ENCODE measurements around the gene TFB2M.
"Not testable (repeated sequence)": the region's sequence is repeated elsewhere in the genome, so short reads cannot be mapped to it uniquely, and the experiment has no call there.

The TFB2M gene, protein sequence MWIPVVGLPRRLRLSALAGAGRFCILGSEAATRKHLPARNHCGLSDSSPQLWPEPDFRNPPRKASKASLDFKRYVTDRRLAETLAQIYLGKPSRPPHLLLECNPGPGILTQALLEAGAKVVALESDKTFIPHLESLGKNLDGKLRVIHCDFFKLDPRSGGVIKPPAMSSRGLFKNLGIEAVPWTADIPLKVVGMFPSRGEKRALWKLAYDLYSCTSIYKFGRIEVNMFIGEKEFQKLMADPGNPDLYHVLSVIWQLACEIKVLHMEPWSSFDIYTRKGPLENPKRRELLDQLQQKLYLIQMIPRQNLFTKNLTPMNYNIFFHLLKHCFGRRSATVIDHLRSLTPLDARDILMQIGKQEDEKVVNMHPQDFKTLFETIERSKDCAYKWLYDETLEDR

GRCh38 chr1:246566128-246566812, at the start of gene TFB2M, which contains the start of gene CNST:
TFB2M (minus strand) TSS chr1:246566261; CDS start chr1:246566138, 123 bp downstream.
CNST (plus strand) TSS chr1:246566456; CDS start chr1:246591563, 25,107 bp downstream.
- peaks cover 8% of the 10 kb centered on the region; the same call in 1 of the 2 replicates for H3K4me1 ChIP-seq (ENCODE audit: control insufficient read depth, insufficient read depth, low read length)

GRCh38 chr1:246613096-246613758, 47.2 kb upstream of the TFB2M start:
- Histone ChIP-seq H3K27ac (ENCODE audit: low read depth, low read length) (no peak overlapping the region), H3K9ac (ENCODE audit: low read length) (no peak overlapping the region), H3K36me3 (ENCODE audit: control insufficient read depth, insufficient read depth, low read length) (no peaks in the 10 kb centered on the region), H3K9me3 (ENCODE audit: control insufficient read depth, insufficient read depth, low read depth, low read length) (no peaks in the 10 kb centered on the region), H3K4me1 (ENCODE audit: control insufficient read depth, insufficient read depth, low read length) (peaks cover 12% of the 10 kb centered on the region), H3K4me3 (ENCODE audit: low read depth, low read length) (no peak overlapping the region), H3K27me3 (ENCODE audit: control insufficient read depth, insufficient read depth, low read length) (no peaks in the 10 kb centered on the region)

More at GRCh38 chr1:246566128-246566812, at the start of gene TFB2M, which contains the start of gene CNST:
- Histone ChIP-seq H3K36me3 (ENCODE audit: control insufficient read depth, insufficient read depth, low read length) (peaks cover 11% of the 10 kb centered on the region), H3K4me3 (ENCODE audit: low read depth, low read length) (peak within 1 kb of the TSS; percentile 93), H3K9me3 (ENCODE audit: control insufficient read depth, insufficient read depth, low read depth, low read length) (no peaks in the 10 kb centered on the region), H3K27me3 (ENCODE audit: control insufficient read depth, insufficient read depth, low read length) (no peaks in the 10 kb centered on the region), H3K9ac (ENCODE audit: low read length) (peak within 1 kb of the TSS; percentile 90), H3K27ac (ENCODE audit: low read depth, low read length) (peak within 1 kb of the TSS; percentile 87)

DNA sequence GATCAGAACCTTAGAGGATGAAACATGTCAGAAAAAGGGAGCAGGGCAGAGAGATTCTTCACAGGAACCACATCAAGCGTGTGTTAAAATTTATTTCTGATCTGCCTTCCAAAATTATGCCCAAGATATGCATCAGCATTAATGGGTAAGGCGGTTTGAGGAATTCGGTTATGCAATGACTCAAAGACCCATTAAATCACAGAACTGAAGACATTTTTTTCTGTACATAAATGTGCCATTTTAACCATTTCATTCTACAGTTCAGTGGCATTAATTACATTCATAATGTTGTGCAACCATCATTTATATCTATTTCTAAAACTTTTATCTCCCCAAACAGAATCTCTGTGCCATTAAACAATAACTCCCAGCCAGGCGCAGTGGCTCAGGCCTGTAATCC, 43.6 kb upstream of the TFB2M start:
- peaks cover 8% of the 10 kb centered on the region for H3K4me1 ChIP-seq (ENCODE audit: control insufficient read depth, insufficient read depth, low read length)
- H3K27me3 ChIP-seq (ENCODE audit: control insufficient read depth, insufficient read depth, low read length) = no peaks in the 10 kb centered on the region
- H3K9ac ChIP-seq (ENCODE audit: low read length) = no peak overlapping the region
- H3K27ac ChIP-seq (ENCODE audit: low read depth, low read length) = no peak overlapping the region
- H3K9me3 ChIP-seq (ENCODE audit: control insufficient read depth, insufficient read depth, low read depth, low read length) = no peaks in the 10 kb centered on the region
- no peak overlapping the region for H3K4me3 ChIP-seq (ENCODE audit: low read depth, low read length)
- H3K36me3 ChIP-seq (ENCODE audit: control insufficient read depth, insufficient read depth, low read length) = no peaks in the 10 kb centered on the region

DNA sequence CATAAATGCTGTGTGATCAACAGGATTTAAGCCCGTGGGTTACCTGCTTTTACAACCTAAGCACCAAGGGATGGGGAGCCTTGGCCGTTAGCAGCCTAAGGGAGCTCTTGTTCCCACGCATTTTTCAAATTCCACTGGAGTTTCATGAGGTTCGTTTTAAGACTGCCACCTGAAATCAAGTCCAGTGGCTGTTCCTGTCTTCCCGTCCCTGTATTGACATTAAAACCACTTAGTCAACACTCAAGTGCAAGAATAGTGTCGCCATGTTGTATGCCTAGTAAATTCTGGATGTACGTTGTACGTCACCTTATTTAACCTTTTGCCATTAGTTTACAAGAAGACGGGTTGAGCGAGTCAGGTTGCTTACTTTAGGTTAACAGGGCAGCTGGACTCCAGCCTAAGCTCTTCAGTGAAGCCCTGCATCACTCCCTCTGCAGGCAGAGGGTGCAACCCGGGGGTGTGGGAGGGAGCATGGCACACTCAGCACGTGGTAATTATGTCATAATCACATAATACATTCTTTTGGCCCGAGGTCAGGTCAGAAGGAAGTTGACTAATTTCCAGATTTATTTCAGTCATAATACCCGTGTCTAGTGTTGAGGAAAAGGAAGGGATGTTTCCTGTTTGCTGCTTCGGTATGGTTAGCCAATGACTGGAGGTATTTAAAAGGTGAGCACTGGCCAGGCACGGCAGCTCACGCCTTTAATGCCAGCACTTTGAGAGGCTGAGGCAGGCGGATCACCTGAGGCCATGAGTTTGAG, 42.7 kb upstream of the TFB2M start:
- Histone ChIP-seq H3K9ac (ENCODE audit: low read length) (no peak overlapping the region), H3K9me3 (ENCODE audit: control insufficient read depth, insufficient read depth, low read depth, low read length) (no peaks in the 10 kb centered on the region), H3K4me3 (ENCODE audit: low read depth, low read length) (no peak overlapping the region), H3K27me3 (ENCODE audit: control insufficient read depth, insufficient read depth, low read length) (no peaks in the 10 kb centered on the region), H3K36me3 (ENCODE audit: control insufficient read depth, insufficient read depth, low read length) (no peaks in the 10 kb centered on the region), H3K27ac (ENCODE audit: low read depth, low read length) (no peak overlapping the region), H3K4me1 (ENCODE audit: control insufficient read depth, insufficient read depth, low read length) (peaks cover 8% of the 10 kb centered on the region)

DNA sequence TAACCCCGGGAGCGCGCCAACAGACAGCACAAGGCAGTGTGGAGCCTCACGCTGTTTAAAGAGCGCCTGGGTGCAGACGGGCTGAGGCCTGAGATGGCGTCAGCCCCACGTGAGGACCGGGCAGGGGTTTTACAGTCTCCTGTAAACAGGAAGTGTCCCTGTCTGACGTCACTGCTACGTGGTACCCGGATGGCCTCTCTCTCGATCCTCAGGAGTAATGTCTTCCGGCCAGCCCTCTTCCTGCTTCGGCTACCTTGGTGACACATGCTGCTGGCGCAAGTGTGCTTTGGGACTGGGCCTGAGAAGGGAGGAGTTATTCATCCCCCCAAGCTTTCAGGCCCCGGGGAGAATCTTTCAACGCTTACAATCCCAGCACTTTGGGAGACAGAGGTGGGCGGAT, 41.4 kb upstream of the TFB2M start:
- no peak overlapping the region for H3K9ac ChIP-seq (ENCODE audit: low read length)
- H3K27ac ChIP-seq (ENCODE audit: low read depth, low read length) = no peak overlapping the region
- H3K4me1 ChIP-seq (ENCODE audit: control insufficient read depth, insufficient read depth, low read length) = peaks cover 8% of the 10 kb centered on the region
- no peaks in the 10 kb centered on the region for H3K9me3 ChIP-seq (ENCODE audit: control insufficient read depth, insufficient read depth, low read depth, low read length)
- no peaks in the 10 kb centered on the region for H3K36me3 ChIP-seq (ENCODE audit: control insufficient read depth, insufficient read depth, low read length)
- no peaks in the 10 kb centered on the region for H3K27me3 ChIP-seq (ENCODE audit: control insufficient read depth, insufficient read depth, low read length)
- no peak overlapping the region for H3K4me3 ChIP-seq (ENCODE audit: low read depth, low read length)

DNA sequence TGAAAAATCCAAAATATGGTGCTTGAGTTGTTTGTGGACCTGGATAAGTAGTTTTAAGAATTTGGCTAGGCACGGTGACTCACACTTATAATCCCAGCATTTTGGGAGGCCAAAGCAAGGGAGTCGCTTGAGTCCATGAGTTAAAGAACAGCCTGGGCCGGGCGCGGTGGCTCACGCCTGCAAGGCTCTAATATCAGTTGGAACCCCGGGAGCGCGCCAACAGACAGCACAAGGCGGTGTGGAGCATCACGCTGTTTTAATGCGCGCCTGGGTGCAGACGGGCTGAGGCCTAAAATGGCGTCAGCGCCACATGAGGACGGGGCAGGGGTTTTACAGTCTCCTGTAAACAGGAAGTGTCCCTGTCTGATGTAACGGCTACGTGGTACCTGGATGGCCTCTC, 39.2 kb upstream of the TFB2M start:
- H3K4me3 ChIP-seq (ENCODE audit: low read depth, low read length); H3K4me1 ChIP-seq (ENCODE audit: control insufficient read depth, insufficient read depth, low read length); H3K9ac ChIP-seq (ENCODE audit: low read length); H3K27me3 ChIP-seq (ENCODE audit: control insufficient read depth, insufficient read depth, low read length); H3K9me3 ChIP-seq (ENCODE audit: control insufficient read depth, insufficient read depth, low read depth, low read length); H3K27ac ChIP-seq (ENCODE audit: low read depth, low read length); H3K36me3 ChIP-seq (ENCODE audit: control insufficient read depth, insufficient read depth, low read length): not testable (repeated sequence)

DNA sequence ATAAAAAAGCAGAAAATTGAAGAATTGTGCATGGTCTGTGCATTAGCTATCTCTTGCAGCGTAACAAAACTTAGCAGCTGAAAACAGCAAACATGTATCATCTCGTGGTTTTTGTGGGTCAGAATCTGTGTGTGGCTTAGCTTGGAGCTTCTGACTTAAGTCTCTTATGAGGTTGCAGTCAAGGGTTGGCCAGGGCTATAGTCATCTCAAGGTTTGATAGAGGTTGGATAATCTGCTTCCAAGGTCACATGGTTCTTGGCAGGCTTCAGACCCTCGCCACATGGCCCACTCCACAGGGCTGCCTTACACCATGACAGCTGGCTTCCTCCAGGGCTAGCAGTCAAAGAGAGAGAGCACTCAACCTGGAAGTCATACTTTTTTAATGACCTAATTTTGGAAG, 36.1 kb upstream of the TFB2M start:
- no peak overlapping the region for H3K9ac ChIP-seq (ENCODE audit: low read length)
- H3K4me1 ChIP-seq (ENCODE audit: control insufficient read depth, insufficient read depth, low read length) = no peaks in the 10 kb centered on the region
- H3K27ac ChIP-seq (ENCODE audit: low read depth, low read length) = no peak overlapping the region
- H3K27me3 ChIP-seq (ENCODE audit: control insufficient read depth, insufficient read depth, low read length) = no peaks in the 10 kb centered on the region
- no peaks in the 10 kb centered on the region for H3K9me3 ChIP-seq (ENCODE audit: control insufficient read depth, insufficient read depth, low read depth, low read length)
- H3K4me3 ChIP-seq (ENCODE audit: low read depth, low read length) = no peak overlapping the region
- H3K36me3 ChIP-seq (ENCODE audit: control insufficient read depth, insufficient read depth, low read length) = no peaks in the 10 kb centered on the region

DNA sequence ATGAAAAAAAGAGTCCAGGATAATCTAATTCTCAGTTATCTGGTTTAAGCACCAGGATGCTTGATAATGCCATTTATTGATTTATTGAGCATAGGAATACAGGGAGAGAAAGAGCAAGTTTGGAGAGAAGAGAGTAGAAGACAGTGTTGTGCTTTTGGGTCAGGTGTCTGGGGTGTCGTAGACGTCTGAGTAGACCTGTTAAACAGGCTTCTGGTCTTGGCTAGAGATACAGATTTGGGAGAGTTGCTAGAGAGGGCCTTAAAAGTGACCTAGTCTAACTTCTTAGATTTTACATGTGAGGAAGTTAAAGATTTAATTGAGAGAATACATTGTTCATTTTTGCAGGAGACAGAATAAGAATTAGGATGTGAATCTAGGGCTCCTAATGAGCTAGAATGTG, 34.5 kb upstream of the TFB2M start:
- no peak overlapping the region for H3K27ac ChIP-seq (ENCODE audit: low read depth, low read length)

DNA sequence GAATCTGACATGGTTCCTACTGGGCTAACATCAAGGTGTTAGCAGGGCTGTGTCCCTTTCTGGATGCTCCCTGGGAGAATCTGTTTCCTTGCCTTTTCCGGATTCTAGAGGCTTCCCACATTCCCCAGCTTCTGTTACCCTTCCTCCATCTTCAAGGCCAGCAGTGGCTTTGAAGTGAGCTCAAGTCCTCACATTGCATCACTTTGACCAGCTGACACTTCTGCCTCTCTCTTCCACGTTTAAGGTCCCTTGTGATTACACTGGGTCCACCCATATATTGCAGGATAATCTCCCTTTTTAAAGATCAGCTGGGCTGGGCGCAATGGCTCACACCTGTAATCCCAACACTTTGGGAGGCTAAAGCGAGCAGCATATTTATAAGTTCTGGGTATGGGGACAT, 33.3 kb upstream of the TFB2M start:
- H3K4me3 ChIP-seq (ENCODE audit: low read depth, low read length) = no peak overlapping the region
- no peaks in the 10 kb centered on the region for H3K27me3 ChIP-seq (ENCODE audit: control insufficient read depth, insufficient read depth, low read length)
- no peak overlapping the region for H3K27ac ChIP-seq (ENCODE audit: low read depth, low read length)
- no peak overlapping the region for H3K9ac ChIP-seq (ENCODE audit: low read length)
- peaks cover 8% of the 10 kb centered on the region; the same call in 1 of the 2 replicates for H3K36me3 ChIP-seq (ENCODE audit: control insufficient read depth, insufficient read depth, low read length)
- H3K4me1 ChIP-seq (ENCODE audit: control insufficient read depth, insufficient read depth, low read length) = no peaks in the 10 kb centered on the region
- no peaks in the 10 kb centered on the region for H3K9me3 ChIP-seq (ENCODE audit: control insufficient read depth, insufficient read depth, low read depth, low read length)

More for the DNA sequence above, 34.5 kb upstream of the TFB2M start:
- Histone ChIP-seq H3K9me3 (ENCODE audit: control insufficient read depth, insufficient read depth, low read depth, low read length) (no peaks in the 10 kb centered on the region), H3K36me3 (ENCODE audit: control insufficient read depth, insufficient read depth, low read length) (0 out of 2 replicates have a peak, but pooled peaks cover 4% of the 10 kb centered on the region), H3K4me3 (ENCODE audit: low read depth, low read length) (no peak overlapping the region), H3K9ac (ENCODE audit: low read length) (no peak overlapping the region), H3K4me1 (ENCODE audit: control insufficient read depth, insufficient read depth, low read length) (no peaks in the 10 kb centered on the region), H3K27me3 (ENCODE audit: control insufficient read depth, insufficient read depth, low read length) (no peaks in the 10 kb centered on the region)

GRCh38 chr1:246597971-246598370, 31.9 kb upstream of the TFB2M start:
- no peak overlapping the region for H3K27ac ChIP-seq (ENCODE audit: low read depth, low read length)
- no peaks in the 10 kb centered on the region for H3K27me3 ChIP-seq (ENCODE audit: control insufficient read depth, insufficient read depth, low read length)
- H3K4me1 ChIP-seq (ENCODE audit: control insufficient read depth, insufficient read depth, low read length) = no peaks in the 10 kb centered on the region
- H3K4me3 ChIP-seq (ENCODE audit: low read depth, low read length) = no peak overlapping the region
- H3K36me3 ChIP-seq (ENCODE audit: control insufficient read depth, insufficient read depth, low read length) = peaks cover 8% of the 10 kb centered on the region; the same call in 1 of the 2 replicates
- H3K9ac ChIP-seq (ENCODE audit: low read length) = no peak overlapping the region
- no peaks in the 10 kb centered on the region for H3K9me3 ChIP-seq (ENCODE audit: control insufficient read depth, insufficient read depth, low read depth, low read length)
